NB4 (cell line): ENCODE data around the gene THRA.

Experiments used
- CTCF ChIP-seq: IDR thresholded peaks from one replicate; pipeline ENCODE4 v1.5.1; 2012; ENCODE audit warnings: low read depth, low read length
- POLR2A ChIP-seq: IDR thresholded peaks from 2 replicates; pipeline ENCODE4 v1.6.1; 2011; ENCODE audit warnings: mild to moderate bottlenecking; ENCODE audit not compliant: insufficient read length; ENCODE audit errors: extremely low read depth
- TF ChIP-seq, protein P1 (sequence below): IDR thresholded peaks from 2 replicates; pipeline ENCODE4 v1.6.1; 2011; ENCODE audit warnings: low read depth, low read length

DNA sequence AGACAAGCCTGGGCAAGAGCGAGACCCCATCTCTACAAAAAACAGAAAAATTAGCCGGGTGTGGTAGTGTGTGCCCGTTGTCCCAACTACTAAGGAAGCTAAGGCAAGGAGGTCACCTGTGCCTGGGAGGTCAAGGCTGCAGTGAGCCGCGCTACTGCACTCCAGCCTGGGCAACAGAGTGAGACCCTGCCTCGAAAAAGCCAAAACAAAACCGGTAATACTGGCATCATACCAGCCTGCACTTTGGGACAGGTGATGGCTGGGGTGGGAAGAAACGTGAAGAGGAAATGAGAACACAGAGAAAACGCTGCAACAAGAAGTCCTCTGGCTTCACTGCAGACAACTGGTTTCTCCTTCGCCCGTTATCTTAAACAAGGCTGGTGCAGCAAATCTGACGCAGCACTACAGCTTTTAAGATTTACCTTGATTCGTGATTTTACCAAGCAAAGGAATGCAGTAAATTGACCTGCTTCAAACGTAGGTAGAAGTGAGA lies 76.8 kb downstream of the THRA start:
- TF ChIP-seq CTCF, result no peak
- TF ChIP-seq, protein P1, sequence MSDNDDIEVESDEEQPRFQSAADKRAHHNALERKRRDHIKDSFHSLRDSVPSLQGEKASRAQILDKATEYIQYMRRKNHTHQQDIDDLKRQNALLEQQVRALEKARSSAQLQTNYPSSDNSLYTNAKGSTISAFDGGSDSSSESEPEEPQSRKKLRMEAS, result no peak
- TF ChIP-seq POLR2A, result no peak
